ENCODE results near the gene ADAM21.
"Not testable (repeated sequence)": the region's sequence is repeated elsewhere in the genome, so short reads cannot be mapped to it uniquely, and the experiment has no call there.

The ADAM21 gene

GRCh38 chr14:70448633-70449340, 3.2 kb upstream of the ADAM21 start:
- H3K4me1 Mint-ChIP-seq: no peaks in the 10 kb centered on the region
- H3K27me3 Mint-ChIP-seq: no peaks in the 10 kb centered on the region
- peaks cover 1% of the 10 kb centered on the region for H3K36me3 Mint-ChIP-seq
- H3K4me3 Mint-ChIP-seq: no peak overlapping the region
- no peaks in the 10 kb centered on the region for H3K9me3 Mint-ChIP-seq
- DNase-seq (ENCODE audit: low spot score in 2 of 2) (no peak), ATAC-seq (ENCODE audit: low read depth) (no peak)
- no peak overlapping the region for H3K27ac Mint-ChIP-seq

- ATAC-seq (ENCODE audit: low read depth): no peak
- H3K27me3 Mint-ChIP-seq: no peaks in the 10 kb centered on the region
Measured at GRCh38 chr14:70454731-70455130, 2.8 kb downstream of the ADAM21 start.

GRCh38 chr14:70468731-70469130, 16.8 kb downstream of the ADAM21 start:
- H3K27me3 Mint-ChIP-seq: no peaks in the 10 kb centered on the region
- ATAC-seq (ENCODE audit: low read depth): no peak
- H3K36me3 Mint-ChIP-seq: peaks cover 19% of the 10 kb centered on the region
- H3K27ac Mint-ChIP-seq: no peak overlapping the region
- no peaks in the 10 kb centered on the region for H3K4me1 Mint-ChIP-seq
- H3K9me3 Mint-ChIP-seq: no peaks in the 10 kb centered on the region
- DNase-seq (ENCODE audit: low spot score in 2 of 2): no peak
- H3K4me3 Mint-ChIP-seq: no peak overlapping the region

More at GRCh38 chr14:70454731-70455130, 2.8 kb downstream of the ADAM21 start:
- Mint-ChIP-seq H3K9me3 (no peaks in the 10 kb centered on the region), H3K4me1 (no peaks in the 10 kb centered on the region), H3K27ac (no peak overlapping the region), H3K4me3 (no peak overlapping the region), H3K36me3 (no peaks in the 10 kb centered on the region)
- no peak for DNase-seq (ENCODE audit: low spot score in 2 of 2)

GRCh38 chr14:70470863-70471563, 19.0 kb downstream of the ADAM21 start:
- not testable (repeated sequence) for H3K4me3 Mint-ChIP-seq; H3K4me1 Mint-ChIP-seq; H3K9me3 Mint-ChIP-seq; H3K27ac Mint-ChIP-seq; H3K27me3 Mint-ChIP-seq; DNase-seq (ENCODE audit: low spot score in 2 of 2); ATAC-seq (ENCODE audit: low read depth)
- peaks cover 28% of the 10 kb centered on the region for H3K36me3 Mint-ChIP-seq

DNA sequence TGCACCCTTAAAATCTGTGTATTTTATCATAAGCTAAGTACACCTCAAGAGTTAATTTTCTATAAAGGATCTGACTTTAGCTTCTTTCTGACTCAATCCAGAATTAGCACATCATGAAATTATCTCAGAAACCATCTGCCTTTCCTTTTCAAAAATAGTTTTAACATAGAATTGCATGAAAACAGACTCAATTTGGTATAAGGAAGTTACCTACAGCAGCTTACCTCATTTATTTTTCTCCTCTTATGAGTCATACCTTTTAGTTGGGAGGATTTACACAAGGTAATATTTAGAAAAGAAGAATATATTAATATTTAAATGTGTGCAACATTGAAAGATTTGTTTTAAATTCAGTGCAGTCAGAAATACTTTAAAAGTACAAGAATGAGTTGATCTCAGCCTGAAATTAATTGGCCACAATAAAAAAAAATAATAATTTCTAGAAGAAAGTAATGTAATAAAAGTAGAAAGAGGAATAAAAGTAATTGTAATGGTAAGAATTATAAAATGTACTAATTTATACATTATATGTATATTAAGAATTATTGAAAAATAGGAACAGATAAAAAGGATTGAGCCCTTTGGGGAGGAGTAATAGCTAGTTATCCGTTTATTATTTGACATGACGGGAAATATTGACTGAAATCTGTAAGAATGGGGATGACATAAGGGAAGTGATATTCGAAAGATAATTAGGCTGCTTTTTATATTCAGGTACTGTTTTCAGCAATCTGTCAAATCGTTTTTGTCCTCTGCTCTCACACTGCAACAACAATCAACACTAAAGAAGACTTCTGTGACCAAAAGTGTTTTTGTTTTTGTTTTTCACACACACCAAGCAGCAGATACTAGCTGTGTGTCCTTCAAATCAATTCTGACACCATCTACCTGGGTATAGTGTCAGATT, 20.5 kb downstream of the ADAM21 start:
- no peak for ATAC-seq (ENCODE audit: low read depth)
- Mint-ChIP-seq H3K4me1 (no peaks in the 10 kb centered on the region), H3K4me3 (no peak overlapping the region), H3K36me3 (peaks cover 31% of the 10 kb centered on the region), H3K9me3 (no peaks in the 10 kb centered on the region), H3K27me3 (no peaks in the 10 kb centered on the region), H3K27ac (no peak overlapping the region)
- no peak for DNase-seq (ENCODE audit: low spot score in 2 of 2)

- Mint-ChIP-seq H3K27ac (no peak overlapping the region), H3K9me3 (no peaks in the 10 kb centered on the region), H3K4me1 (no peaks in the 10 kb centered on the region), H3K27me3 (no peaks in the 10 kb centered on the region), H3K4me3 (no peak overlapping the region), H3K36me3 (peaks cover 28% of the 10 kb centered on the region)
- DNase-seq (ENCODE audit: low spot score in 2 of 2) (no peak), ATAC-seq (ENCODE audit: low read depth) (no peak)
Measured at GRCh38 chr14:70473825-70474224, 21.9 kb downstream of the ADAM21 start.

- not testable (repeated sequence) for H3K9me3 Mint-ChIP-seq; ATAC-seq (ENCODE audit: low read depth)
Measured at GRCh38 chr14:70475459-70475858, 23.5 kb downstream of the ADAM21 start.

DNA sequence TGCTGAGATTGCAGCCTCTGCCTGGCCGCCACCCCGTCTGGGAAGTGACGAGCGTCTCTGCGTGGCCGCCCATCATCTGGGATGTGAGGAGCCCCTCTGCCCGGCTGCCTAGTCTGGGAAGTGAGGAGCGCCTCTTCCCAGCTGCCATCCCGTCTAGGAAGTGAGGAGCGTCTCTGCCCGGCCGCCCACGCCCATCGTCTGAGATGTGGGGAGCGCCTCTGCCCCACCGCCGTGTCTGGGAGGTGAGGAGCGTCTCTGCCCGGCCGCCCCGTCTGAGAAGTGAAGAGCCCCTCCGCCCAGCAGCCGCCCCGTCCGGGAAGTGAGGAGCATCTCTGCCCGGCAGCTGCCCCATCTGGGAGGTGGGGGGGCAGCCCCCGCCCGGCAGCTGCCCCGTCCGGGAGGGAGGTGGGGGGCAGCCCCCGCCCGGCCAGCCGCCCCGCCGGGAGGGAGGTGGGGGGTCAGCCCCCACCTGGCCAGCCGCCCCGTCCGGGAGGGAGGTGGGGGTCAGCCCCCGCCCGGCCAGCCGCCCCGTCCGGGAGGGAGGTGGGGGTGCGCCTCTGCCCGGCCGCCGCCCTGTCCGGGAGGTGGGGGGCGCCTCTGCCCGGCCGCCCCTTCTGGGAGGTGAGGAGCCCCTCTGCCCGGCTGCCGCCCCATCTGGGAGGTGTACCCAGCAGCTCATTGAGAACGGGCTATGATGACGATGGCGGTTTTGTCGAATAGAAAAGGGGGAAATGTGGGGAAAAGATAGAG, 25.6 kb downstream of the ADAM21 start:
- H3K9me3 Mint-ChIP-seq; DNase-seq (ENCODE audit: low spot score in 2 of 2); H3K27me3 Mint-ChIP-seq; ATAC-seq (ENCODE audit: low read depth); H3K4me3 Mint-ChIP-seq; H3K27ac Mint-ChIP-seq; H3K4me1 Mint-ChIP-seq: not testable (repeated sequence)
- H3K36me3 Mint-ChIP-seq: peaks cover 20% of the 10 kb centered on the region

More at GRCh38 chr14:70475459-70475858, 23.5 kb downstream of the ADAM21 start:
- H3K4me1 Mint-ChIP-seq; DNase-seq (ENCODE audit: low spot score in 2 of 2); H3K27ac Mint-ChIP-seq; H3K27me3 Mint-ChIP-seq; H3K4me3 Mint-ChIP-seq: not testable (repeated sequence)
- H3K36me3 Mint-ChIP-seq: peaks cover 26% of the 10 kb centered on the region

DNA sequence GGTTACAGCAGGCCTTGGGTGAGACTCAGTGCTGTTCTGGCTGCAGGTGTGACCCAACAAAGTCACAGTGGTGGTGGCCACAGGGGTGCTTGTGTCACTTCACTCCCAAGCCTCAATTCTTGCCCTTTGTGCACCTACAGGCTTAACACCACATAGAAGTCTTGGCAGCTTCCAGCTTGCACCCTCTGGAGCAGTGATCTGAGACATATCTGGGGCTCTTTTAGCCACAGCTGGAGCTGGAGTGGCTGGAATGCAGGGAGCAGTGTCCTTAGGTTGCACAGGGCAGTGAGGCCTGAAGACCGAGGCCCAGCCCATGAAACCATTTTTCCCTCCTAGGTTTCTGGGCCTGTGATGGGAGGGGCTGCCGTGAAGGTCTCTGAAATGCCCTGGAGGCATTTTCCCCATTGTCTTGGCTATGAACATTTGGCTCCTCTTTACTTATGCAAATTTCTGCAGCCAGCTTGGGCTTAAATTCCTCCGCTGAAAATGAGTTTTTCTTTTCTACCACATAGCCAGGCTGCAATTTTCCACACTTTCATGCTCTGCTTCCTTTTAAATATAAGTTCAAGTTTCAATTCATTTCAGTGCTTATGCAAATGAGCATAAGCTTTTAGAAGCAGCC, 37.7 kb downstream of the ADAM21 start:
- Mint-ChIP-seq H3K27me3 (no peaks in the 10 kb centered on the region), H3K4me3 (no peak overlapping the region), H3K36me3 (peaks cover 49% of the 10 kb centered on the region), H3K9me3 (peaks cover 13% of the 10 kb centered on the region), H3K27ac (no peak overlapping the region), H3K4me1 (no peaks in the 10 kb centered on the region)
- DNase-seq (ENCODE audit: low spot score in 2 of 2) (no peak), ATAC-seq (ENCODE audit: low read depth) (no peak)

GRCh38 chr14:70498191-70498590, 46.2 kb downstream of the ADAM21 start:
- no peak for DNase-seq (ENCODE audit: low spot score in 2 of 2)
- Mint-ChIP-seq H3K4me3 (no peak overlapping the region), H3K9me3 (peaks cover 3% of the 10 kb centered on the region), H3K4me1 (peaks cover 4% of the 10 kb centered on the region), H3K36me3 (peaks cover 39% of the 10 kb centered on the region), H3K27ac (no peak overlapping the region), H3K27me3 (no peaks in the 10 kb centered on the region)
- ATAC-seq (ENCODE audit: low read depth): no peak
